Mesothelial cell of epicardium (in vitro differentiated cells): Measurements from ENCODE around the gene NCAPG2. TPM values are rescaled to one million over a fixed set of nuclear protein-coding genes. Genes with fewer than 3 reads are reported as not detected.

Experiments used
- DNase-seq, 2 experiments: peaks; one replicate each; pipeline ENCODE4 v3.0.0; 2021; ENCODE audit warnings: low spot score in 2 of 2; ENCODE audit not compliant: unreplicated experiment in 2 of 2
- H3K27ac Mint-ChIP-seq: 2 replicates; pipeline ENCODE4 v1.8.0; 2021; ENCODE audit warnings: mixed read lengths
- H3K27me3 Mint-ChIP-seq: 2 replicates; pipeline ENCODE4 v1.8.0; 2021; ENCODE audit warnings: low read depth, mixed read lengths
- H3K36me3 Mint-ChIP-seq: 2 replicates; pipeline ENCODE4 v1.8.0; 2021; ENCODE audit warnings: mixed read lengths
- H3K4me1 Mint-ChIP-seq: 2 replicates; pipeline ENCODE4 v1.8.0; 2021; ENCODE audit warnings: mixed read lengths
- H3K4me3 Mint-ChIP-seq: 2 replicates; pipeline ENCODE4 v1.8.0; 2021; ENCODE audit warnings: mild to moderate bottlenecking, moderate library complexity, mixed read lengths
- H3K9me3 Mint-ChIP-seq: 2 replicates; pipeline ENCODE4 v1.8.0; 2021; ENCODE audit warnings: mixed read lengths
- CTCF ChIP-seq: fragments of 200-600 bp; sonication (generic); IDR thresholded peaks from one replicate; pipeline ENCODE4 v1.5.0; 2021; ENCODE audit warnings: antibody characterized with exemption; ENCODE audit not compliant: unreplicated experiment
- total RNA-seq: library from RNA; stranded (reverse); gene quantifications from 3 replicates; pipeline ENCODE4 v1.2.1, GENCODE V29; 2021

NCAPG2 gene
- total RNA-seq, 1 donor from 2014 or later, result 22.5 TPM

- Mint-ChIP-seq H3K27ac (no peak overlapping the region), H3K4me3 (no peak overlapping the region), H3K36me3 (peaks cover 4% of the 10 kb centered on the region), H3K4me1 (no peaks in the 10 kb centered on the region), H3K9me3 (no peaks in the 10 kb centered on the region), H3K27me3 (no peaks in the 10 kb centered on the region)
- no peak for DNase-seq
- no peak for TF ChIP-seq CTCF
These were observed 101.5 kb downstream of the NCAPG2 start for GRCh38 chr7:158602905-158603772.

GRCh38 chr7:158602041-158602440 lies 102.6 kb downstream of the NCAPG2 start:
- H3K9me3 Mint-ChIP-seq, result no peaks in the 10 kb centered on the region
- no peaks in the 10 kb centered on the region for H3K4me1 Mint-ChIP-seq
- TF ChIP-seq CTCF, result no peak
- H3K27me3 Mint-ChIP-seq, result no peaks in the 10 kb centered on the region
- H3K36me3 Mint-ChIP-seq, result no peaks in the 10 kb centered on the region
- DNase-seq, result no peak
- H3K27ac Mint-ChIP-seq, result no peak overlapping the region
- no peak overlapping the region for H3K4me3 Mint-ChIP-seq

GRCh38 chr7:158601090-158601489 lies 103.5 kb downstream of the NCAPG2 start:
- H3K4me3 Mint-ChIP-seq, result no peak overlapping the region
- no peak for DNase-seq
- H3K4me1 Mint-ChIP-seq, result no peaks in the 10 kb centered on the region
- no peak for TF ChIP-seq CTCF
- no peaks in the 10 kb centered on the region for H3K36me3 Mint-ChIP-seq
- H3K9me3 Mint-ChIP-seq, result peaks cover 2% of the 10 kb centered on the region
- H3K27me3 Mint-ChIP-seq, result no peaks in the 10 kb centered on the region
- no peak overlapping the region for H3K27ac Mint-ChIP-seq

GRCh38 chr7:158596745-158597144 lies 107.9 kb downstream of the NCAPG2 start:
- no peak for DNase-seq
- no peak overlapping the region for H3K27ac Mint-ChIP-seq
- peaks cover 7% of the 10 kb centered on the region for H3K9me3 Mint-ChIP-seq
- no peak for TF ChIP-seq CTCF
- no peaks in the 10 kb centered on the region for H3K27me3 Mint-ChIP-seq
- H3K4me1 Mint-ChIP-seq, result no peaks in the 10 kb centered on the region
- H3K4me3 Mint-ChIP-seq, result no peak overlapping the region
- H3K36me3 Mint-ChIP-seq, result no peaks in the 10 kb centered on the region

GRCh38 chr7:158596309-158596708 lies 108.3 kb downstream of the NCAPG2 start:
- no peaks in the 10 kb centered on the region for H3K27me3 Mint-ChIP-seq
- no peak for TF ChIP-seq CTCF
- no peak overlapping the region for H3K27ac Mint-ChIP-seq
- no peak overlapping the region for H3K4me3 Mint-ChIP-seq
- no peak for DNase-seq
- H3K9me3 Mint-ChIP-seq, result peaks cover 7% of the 10 kb centered on the region
- no peaks in the 10 kb centered on the region for H3K4me1 Mint-ChIP-seq
- H3K36me3 Mint-ChIP-seq, result no peaks in the 10 kb centered on the region
